H1 (cell line): Measurements from ENCODE around the gene CHTF18.

Source experiments
- CEBPB ChIP-seq: IDR thresholded peaks from 2 replicates; pipeline ENCODE4 v1.6.1; 2012; ENCODE audit warnings: low read depth, low read length
- CHD1 ChIP-seq: IDR thresholded peaks from 2 replicates; pipeline ENCODE4 v1.6.1; 2012; ENCODE audit warnings: low read depth, low read length, improper control_type of control experiment
- EP300 ChIP-seq, 2 experiments: IDR thresholded peaks; 1 replicate in 1 of 2; 2 replicates in 1 of 2; pipeline ENCODE4 v1.6.1; 2011 to 2012; ENCODE audit warnings: low read depth in 2 of 2, low read length in 2 of 2, mild to moderate bottlenecking in 2 of 2, borderline replicate concordance in 1 of 2, inconsistent platforms in 1 of 2, moderate library complexity in 1 of 2
- EZH2 ChIP-seq: fragments of 200-600 bp; sonication (generic); IDR thresholded peaks from 2 replicates; pipeline ENCODE4 v1.7.1; 2012; ENCODE audit warnings: low read depth, mild to moderate bottlenecking, moderate library complexity, low read length, inconsistent platforms; ENCODE audit not compliant: severe bottlenecking
- JUND ChIP-seq: IDR thresholded peaks from 2 replicates; pipeline ENCODE4 v1.6.1; 2011; ENCODE audit warnings: mild to moderate bottlenecking, improper control_type of control experiment, low read length
- POLR2A ChIP-seq, 2 experiments: IDR thresholded peaks; 1 replicate in 1 of 2; 2 replicates in 1 of 2; pipeline ENCODE4 v1.6.1; 2011; ENCODE audit warnings: low read depth in 2 of 2, low read length in 2 of 2, mild to moderate bottlenecking in 2 of 2; ENCODE audit errors: control extremely low read depth in 1 of 2
- POLR2AphosphoS5 ChIP-seq: IDR thresholded peaks from 2 replicates; pipeline ENCODE4 v1.6.1; 2011; ENCODE audit warnings: low read depth, low read length
- RBBP5 ChIP-seq: IDR thresholded peaks from 2 replicates; pipeline ENCODE4 v1.7.1; 2012; ENCODE audit warnings: low read depth, mild to moderate bottlenecking, inconsistent platforms, low read length, moderate library complexity, borderline replicate concordance
- RFX5 ChIP-seq: IDR thresholded peaks from 2 replicates; pipeline ENCODE4 v1.6.1; 2011; ENCODE audit warnings: low read depth, low read length, improper control_type of control experiment, borderline replicate concordance
- TF ChIP-seq, protein P1 (sequence below), 3 experiments: IDR thresholded peaks; 1 replicate in 2 of 3; 2 replicates in 1 of 3; pipeline versions ENCODE4 v1.5.1 to v1.6.1; 2011; ENCODE audit warnings: low read length in 3 of 3, mild to moderate bottlenecking in 3 of 3, inconsistent platforms in 2 of 3, low read depth in 1 of 3, moderate library complexity in 1 of 3; ENCODE audit not compliant: insufficient read depth in 1 of 3; ENCODE audit errors: control extremely low read depth in 1 of 3

DNA sequence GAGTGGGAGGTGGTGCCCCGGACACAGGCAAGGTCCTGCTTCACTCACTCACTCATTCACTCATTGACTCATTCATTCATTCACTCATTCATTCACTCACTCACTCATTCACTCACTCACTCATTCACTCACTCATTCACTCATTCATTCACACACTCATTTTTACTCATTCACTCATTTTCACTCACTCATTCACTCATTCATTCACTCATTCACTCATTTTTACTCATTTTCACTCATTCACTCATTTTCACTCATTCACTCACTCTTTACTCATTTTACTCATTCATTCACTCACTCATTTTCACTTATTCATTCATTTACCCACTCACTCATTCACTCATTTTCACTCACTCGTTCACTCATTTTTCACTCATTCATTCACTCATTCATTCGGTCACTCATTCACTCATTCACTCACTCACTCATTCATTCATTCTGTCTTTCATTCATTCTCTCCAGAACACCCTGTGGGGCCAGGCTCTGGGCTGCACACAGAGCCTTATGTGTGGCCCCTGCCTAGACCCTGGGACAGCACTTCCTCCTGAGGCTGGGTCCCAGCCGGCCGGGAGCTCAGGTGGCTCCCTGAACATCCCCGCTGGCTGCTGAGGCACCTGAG is 9.4 kb upstream of the CHTF18 start:
- TF ChIP-seq POLR2AphosphoS5 (no peak), RBBP5 (no peak), JUND (no peak), POLR2A (IDR thresholded peaks at IDR 0.05; ENCODE audit: control extremely low read depth in 1 of 2, low read depth in 2 of 2, low read length in 2 of 2) (no peak), RFX5 (no peak), EZH2 (no peak), CHD1 (no peak), EP300 (IDR thresholded peaks at IDR 0.05; ENCODE audit: borderline replicate concordance in 1 of 2, low read depth in 2 of 2, low read length in 2 of 2) (no peak), CEBPB (no peak)
- TF ChIP-seq, protein P1, sequence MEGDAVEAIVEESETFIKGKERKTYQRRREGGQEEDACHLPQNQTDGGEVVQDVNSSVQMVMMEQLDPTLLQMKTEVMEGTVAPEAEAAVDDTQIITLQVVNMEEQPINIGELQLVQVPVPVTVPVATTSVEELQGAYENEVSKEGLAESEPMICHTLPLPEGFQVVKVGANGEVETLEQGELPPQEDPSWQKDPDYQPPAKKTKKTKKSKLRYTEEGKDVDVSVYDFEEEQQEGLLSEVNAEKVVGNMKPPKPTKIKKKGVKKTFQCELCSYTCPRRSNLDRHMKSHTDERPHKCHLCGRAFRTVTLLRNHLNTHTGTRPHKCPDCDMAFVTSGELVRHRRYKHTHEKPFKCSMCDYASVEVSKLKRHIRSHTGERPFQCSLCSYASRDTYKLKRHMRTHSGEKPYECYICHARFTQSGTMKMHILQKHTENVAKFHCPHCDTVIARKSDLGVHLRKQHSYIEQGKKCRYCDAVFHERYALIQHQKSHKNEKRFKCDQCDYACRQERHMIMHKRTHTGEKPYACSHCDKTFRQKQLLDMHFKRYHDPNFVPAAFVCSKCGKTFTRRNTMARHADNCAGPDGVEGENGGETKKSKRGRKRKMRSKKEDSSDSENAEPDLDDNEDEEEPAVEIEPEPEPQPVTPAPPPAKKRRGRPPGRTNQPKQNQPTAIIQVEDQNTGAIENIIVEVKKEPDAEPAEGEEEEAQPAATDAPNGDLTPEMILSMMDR (IDR thresholded peaks at IDR 0.05; ENCODE audit: control extremely low read depth in 1 of 3, insufficient read depth in 1 of 3, low read depth in 1 of 3, low read length in 3 of 3) = no peak
